ENCODE measurements around the gene DNAJC16.

DNA sequence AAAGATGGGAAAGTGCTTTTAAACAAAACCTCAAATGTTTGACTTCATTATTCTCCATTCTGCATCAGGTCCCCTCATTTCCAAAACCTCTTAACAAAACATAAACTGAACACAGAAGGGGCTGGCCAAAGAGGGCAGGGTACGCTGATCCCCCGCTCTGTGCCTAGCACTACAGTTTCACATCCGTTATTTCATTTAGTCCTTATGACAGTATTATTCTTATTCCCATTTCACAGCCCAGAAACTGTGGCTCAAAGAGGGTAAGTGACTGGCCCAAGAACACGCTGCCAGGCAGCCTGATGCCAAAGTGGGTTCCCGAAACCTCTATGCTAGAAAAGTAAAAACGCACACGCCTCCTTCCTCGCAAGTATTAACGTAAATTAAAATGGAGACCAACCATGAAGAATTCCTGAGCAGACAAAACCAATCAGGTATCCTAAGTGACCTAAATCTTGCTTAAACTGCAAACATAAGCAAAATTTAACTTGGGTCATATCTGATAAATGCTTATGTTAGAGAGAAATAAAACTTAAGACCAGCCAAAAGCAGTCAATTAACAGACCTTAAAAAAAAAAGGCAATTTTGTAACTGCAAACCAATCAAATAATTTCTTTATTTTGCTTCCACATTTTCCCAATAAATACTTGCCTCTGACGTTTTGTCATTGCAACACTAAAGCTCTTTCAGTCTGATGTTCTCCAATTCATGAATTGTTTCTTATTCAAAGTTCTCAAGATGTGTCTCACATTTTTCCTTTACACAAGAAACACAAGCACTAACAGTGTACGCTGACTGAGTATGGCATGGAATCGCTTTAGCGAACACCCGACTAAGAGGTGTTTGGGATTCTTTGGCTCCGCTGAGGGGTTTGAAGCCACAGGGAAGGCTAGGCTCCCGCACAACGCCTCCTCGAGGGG lies 3.3 kb upstream of the DNAJC16 start:
- no peak for TF ChIP-seq POLR2A (IDR thresholded peaks at IDR 0.05)
- TF ChIP-seq CTCF (IDR thresholded peaks at IDR 0.05): no peak

Measured in Peyer's patch (tissue), 4 donors.